ENCODE measurements around the gene PRND. TPM values are rescaled to one million over a fixed set of nuclear protein-coding genes. Genes with fewer than 3 reads are reported as not detected.
A peak's percentile ranks its signal among the peaks of the same experiment; 100 is the strongest.

Gene PRND
- total and polyA plus RNA-seq, 2 of the 4 experiments (the other 2 are of a cell fraction): not detected

DNA sequence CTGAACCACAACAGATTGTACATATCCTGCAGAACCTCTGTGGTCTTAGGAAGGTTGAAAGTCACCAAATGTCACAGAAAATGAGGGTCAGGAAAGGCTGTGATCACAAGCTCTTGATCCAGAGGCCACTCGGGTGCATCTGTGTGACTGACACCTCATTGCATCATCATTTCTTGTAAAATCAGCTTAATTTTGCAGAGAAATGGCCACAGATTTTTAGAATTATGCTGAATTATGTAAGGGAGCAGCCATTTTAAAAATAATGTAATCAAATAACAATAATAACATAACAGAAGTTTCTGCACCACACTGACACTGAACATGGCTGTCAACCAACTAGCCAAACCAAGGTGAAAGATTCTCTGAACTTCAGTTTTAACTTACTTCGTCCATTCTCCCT lies 32.5 kb upstream of the PRND start:
- Histone ChIP-seq H3K4me1 (ENCODE audit: control insufficient read depth, insufficient read depth, low read length) (peaks cover 9% of the 10 kb centered on the region), H3K9ac (ENCODE audit: low read depth, low read length) (no peak overlapping the region), H4K20me1 (ENCODE audit: insufficient read depth, low read length) (peaks cover 44% of the 10 kb centered on the region), H3K36me3 (ENCODE audit: control insufficient read depth, insufficient read depth, low read length) (peaks cover 2% of the 10 kb centered on the region; the same call in 1 of the 2 replicates), H3K9me1 (ENCODE audit: insufficient read depth, low read length) (peaks cover 4% of the 10 kb centered on the region), H2AFZ (replicated peaks; ENCODE audit: low read length, poor library complexity) (no peak overlapping the region), H3K56ac (ENCODE audit: extremely low read depth, insufficient read depth, low read length) (no peak overlapping the region), H3K27ac (ENCODE audit: insufficient read depth, low read length) (no peak overlapping the region), H3K23ac (ENCODE audit: low read depth, low read length) (no peak overlapping the region), H4K91ac (ENCODE audit: insufficient read depth, low read depth, low read length) (no peak overlapping the region), H3K4ac (ENCODE audit: low read depth, low read length) (no peak overlapping the region), H2AK9ac (replicated peaks; ENCODE audit: low read depth, low read length, poor library complexity) (no peak overlapping the region), H3K4me2 (ENCODE audit: low read depth, low read length) (no peak overlapping the region), H2AK5ac (ENCODE audit: low read depth, low read length) (no peak overlapping the region), H3K79me1 (ENCODE audit: low read depth in 1 of 2, low read length in 2 of 2) (peaks cover 23 to 62% of the 10 kb centered on the region in 2 experiments), H2BK15ac (ENCODE audit: low read depth, low read length) (no peak overlapping the region), H2BK20ac (ENCODE audit: low read depth, low read length) (no peak overlapping the region), H2BK5ac (ENCODE audit: low read depth, low read length, poor library complexity, severe bottlenecking) (no peak overlapping the region), H2BK120ac (ENCODE audit: low read depth, low read length) (no peak overlapping the region), H3K14ac (replicated peaks; ENCODE audit: low read depth, low read length) (no peak overlapping the region), H4K5ac (ENCODE audit: low read depth, low read length) (no peak overlapping the region), H3K27me3 (ENCODE audit: control insufficient read depth, insufficient read depth, low read length) (no peaks in the 10 kb centered on the region), H3K4me3 (ENCODE audit: insufficient read depth, low read depth, low read length) (no peak overlapping the region), H4K8ac (ENCODE audit: low read depth in 2 of 2, low read length in 2 of 2) (no peak overlapping the region), H3K18ac (ENCODE audit: low read depth, low read length) (no peak overlapping the region), H3K9me3 (ENCODE audit: control insufficient read depth, insufficient read depth, low read length) (no peaks in the 10 kb centered on the region)
- dilution Hi-C loops (cut with HindIII; ENCODE audit: low sequenced_read_pairs, unreplicated experiment) (no loop called here), in situ Hi-C loops (cut with MboI; ENCODE audit: low sequenced_read_pairs) (no loop called here), intact Hi-C loops (cut with micrococcal nuclease) (no loop called here)
- POLR2A ChIA-PET (ENCODE audit: unreplicated experiment): no interaction called here
- ATAC-seq (ENCODE audit: low read depth): no peak
- TF ChIP-seq CEBPB (IDR thresholded peaks at IDR 0.05; ENCODE audit: low read depth, low read length) (peak; percentile 65), MAFK (IDR thresholded peaks at IDR 0.05; ENCODE audit: low read depth, low read length) (no peak)
- 100% methylated on average over 1 of the region's 2 CpGs; no CpG with 5 or more reads in 1 of the 2 experiments for WGBS, 2 experiments (ENCODE audit: extremely low coverage in 2 of 2, insufficient read length in 1 of 2)
- CTCF ChIA-PET: no interaction called here
- DNase-seq: no peak
- no TSS peak for BruUV-seq (replicated peaks)

All from IMR-90 (cell line).